Neural progenitor cell (in vitro differentiated cells): ENCODE measurements around the gene ANO1. TPM values are rescaled to one million over a fixed set of nuclear protein-coding genes. Genes with fewer than 3 reads are reported as not detected.

Experiments used
- DNase-seq: peaks from one replicate; pipeline ENCODE4 v3.0.0-alpha.2; 2016; ENCODE audit warnings: low spot score
- H2AFZ ChIP-seq: fragments of 200-600 bp; sonication (generic); replicated peaks from 2 replicates; pipeline ENCODE4 v1.6.1; 2016; ENCODE audit warnings: antibody characterized with exemption
- H3F3A ChIP-seq: fragments of 200-600 bp; sonication (generic); 2 replicates; pipeline ENCODE4 v1.6.1; 2016; ENCODE audit warnings: antibody characterized with exemption, low read depth
- H3K27ac ChIP-seq: fragments of 200-600 bp; sonication (generic); 2 replicates; pipeline ENCODE4 v1.5.1; 2016; ENCODE audit warnings: mild to moderate bottlenecking
- H3K27me3 ChIP-seq: fragments of 200-600 bp; sonication (generic); 2 replicates; pipeline ENCODE4 v1.6.1; 2016; ENCODE audit warnings: mild to moderate bottlenecking, moderate library complexity
- H3K36me3 ChIP-seq: fragments of 200-600 bp; sonication (generic); 2 replicates; pipeline ENCODE4 v1.5.1; 2016
- H3K4me1 ChIP-seq: fragments of 200-600 bp; sonication (generic); 2 replicates; pipeline ENCODE4 v1.6.1; 2016; ENCODE audit warnings: mixed run types
- H3K4me2 ChIP-seq: fragments of 200-600 bp; sonication (generic); 2 replicates; pipeline ENCODE4 v1.6.1; 2016
- H3K4me3 ChIP-seq: fragments of 200-600 bp; sonication (generic); 2 replicates; pipeline ENCODE4 v1.5.1; 2016
- H3K79me2 ChIP-seq: fragments of 200-600 bp; sonication (generic); 2 replicates; pipeline ENCODE4 v1.6.1; 2016; ENCODE audit warnings: low read depth
- H3K9ac ChIP-seq: fragments of 200-600 bp; sonication (generic); 2 replicates; pipeline ENCODE4 v1.6.1; 2016
- H3K9me3 ChIP-seq: fragments of 200-600 bp; sonication (generic); 2 replicates; pipeline ENCODE4 v1.5.1; 2016; ENCODE audit warnings: low read depth
- H4K20me1 ChIP-seq: fragments of 200-600 bp; sonication (generic); 2 replicates; pipeline ENCODE4 v1.6.1; 2016; ENCODE audit warnings: low read depth
- H3K27ac Mint-ChIP-seq: 3 replicates; pipeline ENCODE4 v1.8.0; 2021; ENCODE audit warnings: mixed read lengths
- H3K27me3 Mint-ChIP-seq: 2 replicates; pipeline ENCODE4 v1.8.0; 2022; ENCODE audit warnings: low read depth, mild to moderate bottlenecking, inconsistent platforms, moderate library complexity, mixed read lengths; ENCODE audit not compliant: insufficient read depth
- H3K36me3 Mint-ChIP-seq: 3 replicates; pipeline ENCODE4 v1.8.0; 2021; ENCODE audit warnings: mixed read lengths
- H3K4me1 Mint-ChIP-seq: 3 replicates; pipeline ENCODE4 v1.8.0; 2021; ENCODE audit warnings: mixed read lengths
- H3K4me3 Mint-ChIP-seq: 3 replicates; pipeline ENCODE4 v1.8.0; 2021; ENCODE audit warnings: mild to moderate bottlenecking, moderate library complexity, mixed read lengths
- H3K9me3 Mint-ChIP-seq: 3 replicates; pipeline ENCODE4 v1.8.0; 2020; ENCODE audit warnings: mixed read lengths
- CTCF ChIP-seq: fragments of 200-600 bp; sonication (generic); IDR thresholded peaks from 2 replicates; pipeline ENCODE4 v1.5.1; 2017; ENCODE audit warnings: antibody characterized with exemption, mild to moderate bottlenecking
- EZH2 ChIP-seq: fragments of 200-600 bp; sonication (generic); IDR thresholded peaks from 2 replicates; pipeline ENCODE4 v1.6.1; 2017; ENCODE audit warnings: antibody characterized with exemption, mild to moderate bottlenecking, moderate library complexity
- EZH2phosphoT487 ChIP-seq: fragments of 200-600 bp; sonication (generic); IDR thresholded peaks from 2 replicates; pipeline ENCODE4 v1.6.1; 2017; ENCODE audit warnings: antibody characterized with exemption
- total RNA-seq: library from RNA; depleted of rRNA; stranded (reverse); fragments of >200 nt; gene quantifications from 2 replicates; pipeline ENCODE4 v1.2.3, GENCODE V29; 2015; ENCODE audit warnings: low replicate concordance

Gene ANO1
- total RNA-seq, 1 donor from 2014 or later = not detected

- H3K4me3 Mint-ChIP-seq = peak overlapping the region; percentile 60
Measured at GRCh38 chr11:70174547-70175235, 96.6 kb downstream of the ANO1 start.

GRCh38 chr11:70175236-70175698 lies 97.2 kb downstream of the ANO1 start:
- H3K27me3 ChIP-seq = no peaks in the 10 kb centered on the region
- Mint-ChIP-seq H3K27ac (peak overlapping the region; percentile 96), H3K4me1 (peaks cover 31% of the 10 kb centered on the region), H3K9me3 (peaks cover 2% of the 10 kb centered on the region), H3K27me3 (peaks cover 28% of the 10 kb centered on the region), H3K4me3 (peak overlapping the region; percentile 46), H3K36me3 (no peaks in the 10 kb centered on the region)
- peak overlapping the region; percentile 31 for H2AFZ ChIP-seq
- H3K36me3 ChIP-seq = no peaks in the 10 kb centered on the region
- peak overlapping the region; percentile 85 for H3K27ac ChIP-seq
- H3K4me3 ChIP-seq = no peak overlapping the region
- H3F3A ChIP-seq = peaks cover 19% of the 10 kb centered on the region
- no peak overlapping the region for H3K9ac ChIP-seq
- no peaks in the 10 kb centered on the region for H3K9me3 ChIP-seq
- H3K4me2 ChIP-seq = peak overlapping the region; percentile 43
- TF ChIP-seq EZH2phosphoT487 = no peak
- no peak for TF ChIP-seq CTCF
- TF ChIP-seq EZH2 = no peak
- H3K4me1 ChIP-seq = peaks cover 17% of the 10 kb centered on the region
- H3K79me2 ChIP-seq = no peaks in the 10 kb centered on the region
- H4K20me1 ChIP-seq = no peaks in the 10 kb centered on the region
- peak; percentile 76 for DNase-seq

More at GRCh38 chr11:70174547-70175235, 96.6 kb downstream of the ANO1 start:
- Mint-ChIP-seq H3K4me1 (peaks cover 32% of the 10 kb centered on the region), H3K9me3 (peaks cover 2% of the 10 kb centered on the region), H3K36me3 (no peaks in the 10 kb centered on the region), H3K27ac (peak overlapping the region; percentile 96), H3K27me3 (peaks cover 29% of the 10 kb centered on the region)
- peak overlapping the region; percentile 24 for H2AFZ ChIP-seq
- no peak overlapping the region for H3K9ac ChIP-seq
- no peak for DNase-seq
- H3K4me2 ChIP-seq = peak overlapping the region; percentile 43
- no peaks in the 10 kb centered on the region for H4K20me1 ChIP-seq
- H3K27ac ChIP-seq = peak overlapping the region; percentile 85
- H3K4me1 ChIP-seq = peaks cover 17% of the 10 kb centered on the region
- H3K79me2 ChIP-seq = no peaks in the 10 kb centered on the region
- no peaks in the 10 kb centered on the region for H3K36me3 ChIP-seq
- H3K4me3 ChIP-seq = no peak overlapping the region
- H3K27me3 ChIP-seq = no peaks in the 10 kb centered on the region
- TF ChIP-seq EZH2 (no peak), CTCF (no peak), EZH2phosphoT487 (no peak)
- H3F3A ChIP-seq = peaks cover 19% of the 10 kb centered on the region
- no peaks in the 10 kb centered on the region for H3K9me3 ChIP-seq

GRCh38 chr11:70176940-70177689 lies 99.0 kb downstream of the ANO1 start:
- DNase-seq = peak; percentile 56

More at GRCh38 chr11:70176940-70177689, 99.0 kb downstream of the ANO1 start:
- Histone ChIP-seq H3K79me2 (no peaks in the 10 kb centered on the region), H3K9ac (no peak overlapping the region), H4K20me1 (no peaks in the 10 kb centered on the region), H3K27ac (no peak overlapping the region), H3K4me2 (no peak overlapping the region), H3K4me1 (peaks cover 22% of the 10 kb centered on the region), H3F3A (peaks cover 19% of the 10 kb centered on the region), H3K27me3 (no peaks in the 10 kb centered on the region), H3K36me3 (no peaks in the 10 kb centered on the region), H3K9me3 (no peaks in the 10 kb centered on the region), H2AFZ (no peak overlapping the region), H3K4me3 (no peak overlapping the region)
- H3K4me1 Mint-ChIP-seq = peaks cover 34% of the 10 kb centered on the region
- TF ChIP-seq CTCF = peak; percentile 58
- TF ChIP-seq EZH2 = no peak
- H3K4me3 Mint-ChIP-seq = no peak overlapping the region
- peaks cover 2% of the 10 kb centered on the region for H3K9me3 Mint-ChIP-seq
- peaks cover 18% of the 10 kb centered on the region for H3K27me3 Mint-ChIP-seq
- H3K36me3 Mint-ChIP-seq = no peaks in the 10 kb centered on the region
- peak overlapping the region; percentile 87 for H3K27ac Mint-ChIP-seq
